Lower lobe of right lung (tissue), 2 donors: ENCODE results near the gene PLD4. TPM values are rescaled to one million over a fixed set of nuclear protein-coding genes. Genes with fewer than 3 reads are reported as not detected.
A peak's percentile ranks its signal among the peaks of the same experiment; 100 is the strongest.
"Not testable (repeated sequence)": the region's sequence is repeated elsewhere in the genome, so short reads cannot be mapped to it uniquely, and the experiment has no call there.

Source experiments
- ATAC-seq, 2 donors: fragments of 200-7000 bp; cut with Tn5 transposase; one replicate each; pipeline ENCODE4 v1.9.1; 2020 to 2022; ENCODE audit warnings: mild to moderate bottlenecking in 2 of 2, moderate library complexity in 2 of 2
- DNase-seq: peaks from one replicate; pipeline ENCODE4 v3.0.0-alpha.2; 2020
- H3K27ac ChIP-seq: fragments of 200-600 bp; one replicate; pipeline ENCODE4 v1.8.0; 2022
- H3K27me3 ChIP-seq: fragments of 200-600 bp; one replicate; pipeline ENCODE4 v1.8.0; 2022; ENCODE audit warnings: low read depth
- H3K36me3 ChIP-seq: fragments of 200-600 bp; one replicate; pipeline ENCODE4 v1.8.0; 2022; ENCODE audit warnings: mild to moderate bottlenecking
- H3K4me1 ChIP-seq: fragments of 200-600 bp; one replicate; pipeline ENCODE4 v1.8.0; 2022
- H3K4me3 ChIP-seq: fragments of 200-600 bp; one replicate; pipeline ENCODE4 v1.8.0; 2022; ENCODE audit warnings: mild to moderate bottlenecking
- H3K9me3 ChIP-seq: fragments of 200-600 bp; one replicate; pipeline ENCODE4 v1.8.0; 2022
- intact Hi-C: fragments of 100-400 bp; cut with DNase I; formaldehyde crosslinking; loops from one replicate; pipeline ENCODE4 v1.11.0; 2022
- total RNA-seq: library from RNA; stranded (reverse); fragmentation: NEBNext Ultra II Directional; extraction: Animal tissue kit (Norgen Biotek cat#: 25700); gene quantifications from one replicate; pipeline ENCODE4 v1.2.1, GENCODE V29; 2021
- TF ChIP-seq, protein P1 (sequence below): fragments of 200-600 bp; IDR thresholded peaks from one replicate; pipeline ENCODE4 v1.8.0; 2022; ENCODE audit warnings: antibody characterized with exemption, mild to moderate bottlenecking
- donor health status: DM: no; HTN: yes; CAD: no; lungs with severe emphysema.

PLD4 gene
- total RNA-seq, 1 donor from 2014 or later, result 1.2 TPM

DNA sequence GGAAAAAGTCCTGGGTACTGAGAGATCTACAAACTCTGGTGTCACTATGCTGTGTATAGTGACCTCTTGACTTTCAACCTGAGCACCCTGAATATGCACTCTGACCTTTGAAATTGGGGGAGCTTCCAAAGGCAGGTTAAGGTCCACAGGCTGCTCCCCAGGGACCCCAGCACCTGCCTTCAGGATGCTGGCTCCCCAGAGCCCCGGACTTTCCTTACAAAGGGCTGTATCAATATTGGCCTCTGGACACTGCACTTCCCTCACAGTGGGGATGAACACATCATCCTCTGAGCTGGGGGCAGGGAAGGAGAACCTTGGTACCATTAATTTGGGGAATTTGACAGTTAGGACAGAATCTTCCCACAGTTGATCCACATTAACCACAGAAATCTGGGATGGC lies 14.3 kb downstream of the PLD4 start:
- no peak overlapping the region for H3K4me3 ChIP-seq
- no peaks in the 10 kb centered on the region for H3K36me3 ChIP-seq
- intact Hi-C loops, result no loop called here
- no peak overlapping the region for H3K27ac ChIP-seq
- no peaks in the 10 kb centered on the region for H3K9me3 ChIP-seq
- TF ChIP-seq, protein P1, sequence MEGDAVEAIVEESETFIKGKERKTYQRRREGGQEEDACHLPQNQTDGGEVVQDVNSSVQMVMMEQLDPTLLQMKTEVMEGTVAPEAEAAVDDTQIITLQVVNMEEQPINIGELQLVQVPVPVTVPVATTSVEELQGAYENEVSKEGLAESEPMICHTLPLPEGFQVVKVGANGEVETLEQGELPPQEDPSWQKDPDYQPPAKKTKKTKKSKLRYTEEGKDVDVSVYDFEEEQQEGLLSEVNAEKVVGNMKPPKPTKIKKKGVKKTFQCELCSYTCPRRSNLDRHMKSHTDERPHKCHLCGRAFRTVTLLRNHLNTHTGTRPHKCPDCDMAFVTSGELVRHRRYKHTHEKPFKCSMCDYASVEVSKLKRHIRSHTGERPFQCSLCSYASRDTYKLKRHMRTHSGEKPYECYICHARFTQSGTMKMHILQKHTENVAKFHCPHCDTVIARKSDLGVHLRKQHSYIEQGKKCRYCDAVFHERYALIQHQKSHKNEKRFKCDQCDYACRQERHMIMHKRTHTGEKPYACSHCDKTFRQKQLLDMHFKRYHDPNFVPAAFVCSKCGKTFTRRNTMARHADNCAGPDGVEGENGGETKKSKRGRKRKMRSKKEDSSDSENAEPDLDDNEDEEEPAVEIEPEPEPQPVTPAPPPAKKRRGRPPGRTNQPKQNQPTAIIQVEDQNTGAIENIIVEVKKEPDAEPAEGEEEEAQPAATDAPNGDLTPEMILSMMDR, result no peak
- H3K4me1 ChIP-seq, result peaks cover 4% of the 10 kb centered on the region
- ATAC-seq, result no peak
- H3K27me3 ChIP-seq, result peaks cover 6% of the 10 kb centered on the region
- no peak for DNase-seq

DNA sequence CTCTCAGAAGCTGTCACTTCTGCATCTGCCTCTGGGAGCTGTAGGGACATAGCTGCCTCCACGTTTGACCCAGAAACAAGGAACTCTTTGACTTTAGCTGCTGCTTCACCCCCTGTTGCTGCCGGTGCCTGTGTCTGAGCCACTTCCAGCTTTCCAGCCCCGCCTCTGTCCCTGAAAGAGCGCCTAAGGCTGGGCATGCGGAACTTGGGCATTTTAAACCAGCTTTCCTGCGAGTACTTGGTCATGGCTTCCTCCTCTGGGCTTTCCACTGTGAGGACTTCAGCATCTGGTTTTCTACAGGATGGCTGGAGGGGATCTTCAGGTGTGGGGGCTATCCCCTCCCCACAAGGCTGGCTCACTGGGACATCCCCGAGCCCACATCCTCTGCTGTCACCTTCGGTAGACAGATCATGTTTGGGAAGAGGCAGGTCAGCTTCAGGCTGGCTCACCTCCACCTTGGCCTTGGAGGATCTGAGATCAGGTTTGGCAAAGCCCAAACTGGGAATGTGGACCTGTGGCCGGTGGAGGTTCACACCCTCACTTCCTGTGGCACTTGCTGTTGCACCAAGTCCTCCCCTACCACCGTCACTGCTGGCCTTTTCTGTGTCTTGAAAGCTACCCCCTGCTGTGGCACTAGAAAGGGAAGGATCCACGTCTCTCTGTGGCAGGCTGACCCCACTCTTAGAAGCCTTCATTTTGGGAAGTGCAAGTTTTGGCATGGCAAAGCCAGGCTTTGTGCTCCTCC lies 15.2 kb downstream of the PLD4 start:
- TF ChIP-seq, protein P1, result no peak
- DNase-seq (peak; percentile 42), ATAC-seq (no peak)
- H3K27me3 ChIP-seq, result no peaks in the 10 kb centered on the region
- H3K36me3 ChIP-seq, result no peaks in the 10 kb centered on the region
- H3K27ac ChIP-seq, result no peak overlapping the region
- no peaks in the 10 kb centered on the region for H3K4me1 ChIP-seq
- no peaks in the 10 kb centered on the region for H3K9me3 ChIP-seq
- intact Hi-C loops, result no loop called here
- no peak overlapping the region for H3K4me3 ChIP-seq

DNA sequence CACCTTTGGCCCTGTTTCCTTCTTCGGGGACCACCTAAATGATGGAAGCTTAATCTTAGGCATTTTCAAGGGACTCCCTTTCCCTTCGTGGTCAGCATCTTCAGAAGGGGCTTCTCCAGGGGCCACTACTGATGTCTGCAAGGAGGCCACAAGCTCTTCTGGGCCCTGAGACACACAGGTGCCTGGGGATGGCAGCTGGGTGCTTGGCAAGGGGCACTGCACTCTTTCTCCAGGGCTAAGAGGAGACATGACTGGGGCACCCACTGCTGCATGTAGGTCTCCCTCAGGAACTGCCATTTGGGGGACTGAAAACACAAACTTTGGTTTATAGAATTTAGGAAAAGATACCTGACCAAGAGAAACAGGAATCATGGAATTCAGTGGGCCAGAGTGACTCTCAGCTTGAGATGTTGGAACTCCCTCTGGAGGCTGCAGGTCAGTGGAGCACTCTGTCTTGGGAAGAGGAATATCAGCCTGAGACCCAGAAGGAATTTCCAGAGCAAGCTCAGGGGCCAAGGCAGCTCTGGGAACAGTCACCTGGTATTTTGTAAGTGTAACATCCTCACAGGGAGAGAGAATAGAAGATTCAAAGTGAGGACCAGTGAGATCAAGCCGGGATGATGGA lies 16.0 kb downstream of the PLD4 start:
- TF ChIP-seq, protein P1, result no peak
- H3K9me3 ChIP-seq, result no peaks in the 10 kb centered on the region
- H3K27ac ChIP-seq, result no peak overlapping the region
- intact Hi-C loops, result no loop called here
- ATAC-seq (no peak), DNase-seq (no peak)
- H3K4me1 ChIP-seq, result no peaks in the 10 kb centered on the region
- H3K4me3 ChIP-seq, result no peak overlapping the region
- no peaks in the 10 kb centered on the region for H3K36me3 ChIP-seq
- no peaks in the 10 kb centered on the region for H3K27me3 ChIP-seq

DNA sequence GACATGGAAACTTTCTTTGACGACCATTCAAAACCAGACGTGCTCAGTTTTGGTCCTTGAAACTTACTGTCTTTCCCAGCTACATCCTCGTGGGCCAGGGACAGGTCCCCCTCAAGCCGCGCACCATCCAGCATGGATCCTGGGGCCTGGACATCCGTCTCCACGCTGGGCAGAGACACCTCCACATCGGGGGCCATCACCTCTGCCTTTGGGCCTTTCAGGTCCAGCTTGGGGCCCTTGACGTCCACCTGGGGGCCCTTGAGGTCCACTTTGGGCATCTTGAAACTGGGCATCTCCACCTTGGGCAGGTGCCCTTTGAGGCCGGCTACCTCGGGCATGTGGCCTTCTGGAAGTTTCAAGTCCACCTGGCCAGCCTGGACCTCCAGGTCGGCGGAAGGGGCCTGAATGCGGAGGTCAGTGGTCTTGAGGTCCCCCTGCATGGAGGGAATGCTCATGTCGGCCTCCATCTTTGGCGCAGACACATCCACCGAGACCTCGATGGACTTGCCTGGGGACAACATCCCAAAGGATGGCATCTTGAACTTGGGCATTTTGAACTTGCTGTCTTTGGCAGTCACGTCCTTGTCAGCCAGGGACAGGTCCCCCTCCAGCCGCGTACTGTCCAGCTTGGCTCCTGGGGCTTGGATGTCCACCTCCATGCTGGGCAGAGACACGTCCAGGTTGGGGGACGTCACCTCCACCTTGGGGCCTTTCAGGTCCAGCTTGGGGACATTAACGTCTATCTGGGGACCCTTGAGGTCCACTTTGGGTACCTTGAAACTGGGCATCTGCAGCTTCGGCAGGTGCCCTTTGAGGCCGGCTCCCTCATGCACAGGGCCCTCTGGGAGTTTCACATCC lies 17.1 kb downstream of the PLD4 start:
- intact Hi-C loops, result no loop called here
- DNase-seq (peak; percentile 32), ATAC-seq (no peak)
- no peaks in the 10 kb centered on the region for H3K27me3 ChIP-seq
- no peaks in the 10 kb centered on the region for H3K36me3 ChIP-seq
- H3K27ac ChIP-seq, result no peak overlapping the region
- no peak overlapping the region for H3K4me3 ChIP-seq
- no peaks in the 10 kb centered on the region for H3K4me1 ChIP-seq
- TF ChIP-seq, protein P1, result no peak
- no peaks in the 10 kb centered on the region for H3K9me3 ChIP-seq

DNA sequence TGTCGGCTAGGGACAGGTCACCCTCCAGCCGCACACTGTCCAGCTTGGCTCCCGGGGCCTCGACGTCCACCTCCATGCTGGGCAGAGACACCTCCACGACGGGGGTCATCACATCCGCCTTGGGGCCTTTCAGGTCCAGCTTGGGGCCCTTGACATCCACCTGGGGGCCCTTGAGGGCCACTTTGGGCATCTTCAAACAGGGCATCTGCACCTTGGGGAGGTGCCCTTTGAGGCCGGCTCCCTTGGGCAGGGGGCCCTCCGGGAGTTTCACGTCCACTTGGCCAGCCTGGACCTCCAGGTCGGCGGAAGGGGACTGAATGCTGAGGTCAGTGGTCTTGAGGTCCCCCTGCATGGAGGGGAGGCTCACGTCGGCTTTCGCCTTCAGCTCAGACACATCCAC lies 17.9 kb downstream of the PLD4 start:
- H3K4me3 ChIP-seq, result no peak overlapping the region
- peak; percentile 29 for DNase-seq
- no peak for ATAC-seq

DNA sequence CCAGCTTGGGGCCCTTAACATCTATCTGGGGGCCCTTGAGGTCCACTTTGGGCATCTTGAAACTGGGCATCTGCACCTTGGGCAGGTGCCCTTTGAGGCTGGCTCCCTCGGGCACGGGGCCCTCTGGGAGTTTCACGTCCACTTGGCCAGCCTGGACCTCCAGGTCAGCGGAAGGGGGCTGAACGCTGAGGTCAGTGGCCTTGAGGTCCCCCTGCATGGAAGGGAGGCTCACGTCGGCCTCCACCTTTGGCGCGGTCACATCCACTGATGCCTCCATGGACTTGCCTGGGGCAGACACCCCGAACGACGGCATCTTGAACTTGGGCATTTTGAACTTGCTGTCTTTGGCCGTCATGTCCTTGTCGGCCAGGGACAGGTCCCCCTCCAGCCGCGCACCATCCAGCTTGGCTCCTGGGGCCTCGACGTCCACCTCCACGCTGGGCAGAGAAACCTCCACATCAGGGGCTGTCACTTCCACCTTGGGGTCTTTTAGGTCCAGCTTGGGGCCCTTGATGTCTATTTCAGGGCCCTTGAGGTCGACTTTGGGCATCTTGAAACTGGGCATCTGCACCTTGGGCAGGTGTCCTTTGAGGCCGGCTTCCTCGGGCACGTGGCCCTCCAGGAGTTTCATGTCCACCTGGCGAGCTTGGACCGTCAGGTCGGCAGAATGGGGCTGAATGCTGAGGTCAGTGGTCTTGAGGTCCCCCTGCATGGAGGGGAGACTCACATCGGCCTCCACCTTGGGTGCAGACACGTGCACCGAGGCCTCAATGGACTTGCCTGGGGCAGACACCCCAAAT lies 18.7 kb downstream of the PLD4 start:
- intact Hi-C loops, H3K4me1 ChIP-seq: not testable (repeated sequence)
- peak; percentile 34 for DNase-seq

More for the DNA sequence above, 17.9 kb downstream of the PLD4 start:
- intact Hi-C loops, result no loop called here
- Histone ChIP-seq H3K27ac (no peak overlapping the region), H3K4me1 (no peaks in the 10 kb centered on the region), H3K9me3 (no peaks in the 10 kb centered on the region), H3K36me3 (no peaks in the 10 kb centered on the region), H3K27me3 (no peaks in the 10 kb centered on the region)
- TF ChIP-seq, protein P1, result no peak

DNA sequence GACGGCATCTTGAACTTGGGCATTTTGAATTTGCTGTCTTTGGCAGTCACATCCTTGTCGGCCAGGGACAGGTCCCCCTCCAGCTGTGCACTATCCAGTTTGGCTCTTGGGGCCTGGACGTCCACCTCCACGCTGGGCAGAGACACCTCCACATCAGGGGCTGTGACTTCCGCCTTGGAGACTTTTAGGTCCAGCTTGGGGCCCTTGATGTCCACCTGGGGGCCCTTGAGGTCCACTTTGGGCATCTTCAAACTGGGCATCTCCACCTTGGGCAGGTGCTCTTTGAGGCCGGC lies 19.3 kb downstream of the PLD4 start:
- H3K4me1 ChIP-seq, ATAC-seq, H3K4me3 ChIP-seq, H3K36me3 ChIP-seq, H3K27ac ChIP-seq, H3K9me3 ChIP-seq, DNase-seq, H3K27me3 ChIP-seq, intact Hi-C loops: not testable (repeated sequence)

More for the DNA sequence above, 18.7 kb downstream of the PLD4 start:
- H3K27me3 ChIP-seq, H3K27ac ChIP-seq, ATAC-seq, H3K36me3 ChIP-seq, H3K9me3 ChIP-seq, H3K4me3 ChIP-seq: not testable (repeated sequence)
